ENCODE data around the gene HMGXB4.

DNA sequence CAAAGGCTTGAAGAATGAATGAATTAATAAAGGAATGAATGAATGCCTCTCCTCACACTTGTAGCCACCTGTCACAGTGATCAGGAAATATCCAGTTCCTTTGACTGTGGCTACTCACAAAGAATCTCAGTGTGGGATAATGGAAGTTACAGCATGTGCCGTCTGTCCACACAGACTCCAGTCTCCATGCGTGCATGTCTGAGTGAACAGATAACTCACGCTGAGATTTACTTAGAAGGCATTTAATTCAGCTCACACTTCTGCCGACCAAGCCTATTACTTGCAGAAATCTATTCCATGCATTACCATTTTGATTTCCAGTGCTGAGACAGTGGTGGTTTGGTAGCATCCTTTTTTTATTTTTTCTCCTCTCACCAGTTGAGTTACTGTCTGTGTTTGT, 32.3 kb upstream of the HMGXB4 start:
- TF ChIP-seq, protein P1, sequence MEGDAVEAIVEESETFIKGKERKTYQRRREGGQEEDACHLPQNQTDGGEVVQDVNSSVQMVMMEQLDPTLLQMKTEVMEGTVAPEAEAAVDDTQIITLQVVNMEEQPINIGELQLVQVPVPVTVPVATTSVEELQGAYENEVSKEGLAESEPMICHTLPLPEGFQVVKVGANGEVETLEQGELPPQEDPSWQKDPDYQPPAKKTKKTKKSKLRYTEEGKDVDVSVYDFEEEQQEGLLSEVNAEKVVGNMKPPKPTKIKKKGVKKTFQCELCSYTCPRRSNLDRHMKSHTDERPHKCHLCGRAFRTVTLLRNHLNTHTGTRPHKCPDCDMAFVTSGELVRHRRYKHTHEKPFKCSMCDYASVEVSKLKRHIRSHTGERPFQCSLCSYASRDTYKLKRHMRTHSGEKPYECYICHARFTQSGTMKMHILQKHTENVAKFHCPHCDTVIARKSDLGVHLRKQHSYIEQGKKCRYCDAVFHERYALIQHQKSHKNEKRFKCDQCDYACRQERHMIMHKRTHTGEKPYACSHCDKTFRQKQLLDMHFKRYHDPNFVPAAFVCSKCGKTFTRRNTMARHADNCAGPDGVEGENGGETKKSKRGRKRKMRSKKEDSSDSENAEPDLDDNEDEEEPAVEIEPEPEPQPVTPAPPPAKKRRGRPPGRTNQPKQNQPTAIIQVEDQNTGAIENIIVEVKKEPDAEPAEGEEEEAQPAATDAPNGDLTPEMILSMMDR (IDR thresholded peaks at IDR 0.05), result no peak
- TF ChIP-seq POLR2AphosphoS5 (IDR thresholded peaks at IDR 0.05) (no peak), POLR2A (IDR thresholded peaks at IDR 0.05) (no peak), EP300 (IDR thresholded peaks at IDR 0.05; ENCODE audit: low read depth) (no peak)
